NCI-H1694 (cell line): ENCODE data around the gene COX4I2.
"Not testable (repeated sequence)": the region's sequence is repeated elsewhere in the genome, so short reads cannot be mapped to it uniquely, and the experiment has no call there.

ENCODE experiments used
- DNase-seq: peaks from one replicate; lab custom pipeline; 2025; lab: John Stamatoyannopoulos, UW

COX4I2 gene

GRCh38 chr20:31654534-31654933 lies 16.8 kb downstream of the COX4I2 start:
- DNase-seq: no peak

DNA sequence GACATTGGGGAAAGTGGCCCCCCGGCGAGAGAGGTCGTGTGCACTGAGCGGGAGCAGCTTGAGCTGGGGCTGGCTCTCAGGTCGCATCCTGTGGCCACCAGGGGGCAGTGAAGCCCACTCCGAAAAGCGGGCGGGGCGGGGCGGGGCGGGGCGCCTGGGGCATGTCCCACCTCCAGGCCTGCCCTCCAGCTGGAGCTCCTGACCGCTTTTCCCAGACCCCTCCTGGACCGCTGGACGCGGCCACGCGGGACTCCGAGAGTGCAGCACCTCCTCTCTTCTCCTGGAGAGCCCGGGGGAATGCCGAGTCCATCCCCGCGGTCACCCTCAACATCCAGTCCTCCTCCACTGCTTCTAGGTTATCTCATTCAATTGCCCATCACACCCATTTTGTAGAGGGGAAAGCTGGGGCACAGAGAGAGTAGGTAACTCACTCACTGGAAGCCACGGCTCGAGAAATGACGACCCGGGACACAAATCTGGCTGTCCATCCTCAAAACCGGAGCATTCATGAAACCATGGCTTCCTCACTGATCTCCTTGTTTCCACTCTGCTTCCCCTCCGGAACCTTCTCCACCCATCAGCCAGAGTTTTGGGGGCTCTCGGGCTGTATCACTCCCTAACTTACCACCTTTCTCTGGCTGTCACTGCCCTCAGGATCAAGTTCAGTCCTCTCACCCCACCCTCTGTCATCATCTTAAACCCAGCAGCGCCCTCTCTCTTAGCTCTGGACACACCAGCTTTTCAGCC lies 24.1 kb downstream of the COX4I2 start:
- peak; percentile 28 for DNase-seq

DNA sequence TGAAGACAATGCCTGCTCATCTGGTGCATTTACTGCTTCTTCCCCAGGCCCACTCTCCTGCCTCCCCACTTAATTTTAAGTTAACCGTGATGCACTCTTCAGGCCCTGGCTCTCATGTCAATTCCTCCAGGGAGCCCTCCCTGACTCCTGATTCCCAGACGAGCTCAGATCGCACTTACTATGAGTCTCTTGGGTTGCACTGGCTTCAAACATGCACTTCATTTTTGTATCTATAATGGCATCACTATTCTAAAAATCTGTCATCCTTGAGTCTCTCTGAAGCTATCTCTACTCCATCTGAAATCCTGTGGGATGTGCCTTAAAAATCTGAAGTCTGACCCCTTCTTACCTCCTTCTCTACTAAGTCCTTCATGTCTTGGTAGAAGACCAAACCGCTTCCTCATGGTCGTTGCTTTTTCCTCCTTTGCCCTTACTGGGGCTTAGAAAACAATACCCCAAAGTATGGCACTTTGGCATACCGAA lies 24.7 kb downstream of the COX4I2 start:
- no peak for DNase-seq

DNA sequence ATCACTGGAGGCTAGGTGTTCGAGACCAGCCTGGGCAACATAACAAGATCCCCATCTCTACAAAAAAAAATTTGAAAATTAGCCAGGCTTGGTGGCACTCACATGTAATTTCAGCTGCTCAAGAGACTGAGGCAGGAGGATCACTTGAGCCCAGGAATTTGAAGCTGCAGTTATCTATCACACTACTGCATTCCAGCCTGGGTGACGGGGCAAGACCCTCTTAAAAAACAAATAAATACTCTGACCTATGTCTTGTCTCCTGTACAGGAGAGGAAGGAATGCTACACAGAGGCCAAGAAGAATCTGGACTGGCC lies 25.8 kb downstream of the COX4I2 start:
- DNase-seq: no peak

GRCh38 chr20:31663838-31664695 lies 26.4 kb downstream of the COX4I2 start:
- DNase-seq: no peak

DNA sequence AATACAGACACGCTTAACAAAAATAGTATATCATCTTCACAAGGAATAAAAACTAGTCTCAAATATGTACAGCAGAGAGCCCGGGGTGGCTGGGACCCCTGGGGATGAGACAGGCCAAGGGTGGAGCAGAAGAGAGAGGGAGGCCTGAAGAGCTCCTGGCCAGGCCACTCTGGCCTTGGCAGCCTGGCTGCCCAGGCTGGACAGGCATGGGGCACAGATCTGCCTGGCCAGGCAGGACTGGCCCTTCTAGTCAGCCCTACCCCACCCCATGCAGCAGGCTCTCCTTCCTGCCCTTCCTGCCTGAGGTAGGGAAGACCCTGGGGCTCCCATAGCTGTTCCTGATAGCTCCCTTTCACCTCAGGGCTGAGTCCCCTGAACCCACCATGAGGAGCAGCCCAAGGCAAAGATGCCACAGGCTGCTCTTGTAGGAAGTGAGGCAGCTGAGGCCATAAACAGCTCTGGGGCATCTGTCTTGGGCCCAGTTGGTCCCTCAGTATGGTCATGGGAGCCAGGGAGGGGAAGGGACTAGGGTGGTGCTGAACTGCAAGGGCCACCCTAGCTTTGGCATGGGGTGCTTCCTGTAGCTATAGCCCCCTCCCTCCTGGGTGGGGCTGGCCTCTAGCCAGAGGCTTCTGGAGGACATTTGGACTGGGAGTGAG lies 27.1 kb downstream of the COX4I2 start:
- DNase-seq: no peak

- DNase-seq: no peak
These were observed 28.0 kb downstream of the COX4I2 start for GRCh38 chr20:31665753-31666152.

- no peak for DNase-seq
These were observed 28.7 kb downstream of the COX4I2 start for GRCh38 chr20:31666258-31667042.

GRCh38 chr20:31667315-31668285 lies 29.9 kb downstream of the COX4I2 start:
- no peak for DNase-seq

- DNase-seq: not testable (repeated sequence)
These were observed 31.2 kb downstream of the COX4I2 start for GRCh38 chr20:31668944-31669343.

GRCh38 chr20:31669876-31670275 lies 32.2 kb downstream of the COX4I2 start:
- DNase-seq: no peak

GRCh38 chr20:31670371-31671228 lies 32.9 kb downstream of the COX4I2 start:
- no peak for DNase-seq

- no peak for DNase-seq
These were observed 33.6 kb downstream of the COX4I2 start for GRCh38 chr20:31671324-31671723.

GRCh38 chr20:31673435-31673834 lies 35.7 kb downstream of the COX4I2 start:
- no peak for DNase-seq

GRCh38 chr20:31673943-31674463 lies 36.3 kb downstream of the COX4I2 start:
- DNase-seq: no peak

- no peak for DNase-seq
These were observed 37.4 kb downstream of the COX4I2 start for GRCh38 chr20:31674895-31675827.

- DNase-seq: no peak
These were observed 38.3 kb downstream of the COX4I2 start for GRCh38 chr20:31675828-31676608.

DNA sequence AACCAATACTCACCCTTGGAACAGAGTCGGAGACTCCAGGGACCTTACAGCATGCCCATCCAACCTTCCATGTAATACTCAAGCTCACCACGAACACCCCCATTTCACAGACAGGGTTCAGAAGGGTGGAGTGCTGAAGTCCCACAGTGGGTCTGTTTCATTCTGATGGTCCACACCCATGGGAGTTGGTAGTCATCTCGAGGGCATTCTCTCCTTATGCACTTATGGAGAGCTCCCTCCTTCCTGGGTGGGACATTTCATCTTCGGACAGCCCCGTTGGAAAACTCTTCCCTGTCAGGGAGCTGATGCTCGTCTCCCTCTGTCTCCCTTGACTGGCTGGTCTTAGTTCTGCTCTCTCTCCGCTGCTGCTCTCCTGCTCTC lies 38.9 kb downstream of the COX4I2 start:
- DNase-seq: no peak
